ENCODE results near the gene PLCB2.

PLCB2 gene, protein sequence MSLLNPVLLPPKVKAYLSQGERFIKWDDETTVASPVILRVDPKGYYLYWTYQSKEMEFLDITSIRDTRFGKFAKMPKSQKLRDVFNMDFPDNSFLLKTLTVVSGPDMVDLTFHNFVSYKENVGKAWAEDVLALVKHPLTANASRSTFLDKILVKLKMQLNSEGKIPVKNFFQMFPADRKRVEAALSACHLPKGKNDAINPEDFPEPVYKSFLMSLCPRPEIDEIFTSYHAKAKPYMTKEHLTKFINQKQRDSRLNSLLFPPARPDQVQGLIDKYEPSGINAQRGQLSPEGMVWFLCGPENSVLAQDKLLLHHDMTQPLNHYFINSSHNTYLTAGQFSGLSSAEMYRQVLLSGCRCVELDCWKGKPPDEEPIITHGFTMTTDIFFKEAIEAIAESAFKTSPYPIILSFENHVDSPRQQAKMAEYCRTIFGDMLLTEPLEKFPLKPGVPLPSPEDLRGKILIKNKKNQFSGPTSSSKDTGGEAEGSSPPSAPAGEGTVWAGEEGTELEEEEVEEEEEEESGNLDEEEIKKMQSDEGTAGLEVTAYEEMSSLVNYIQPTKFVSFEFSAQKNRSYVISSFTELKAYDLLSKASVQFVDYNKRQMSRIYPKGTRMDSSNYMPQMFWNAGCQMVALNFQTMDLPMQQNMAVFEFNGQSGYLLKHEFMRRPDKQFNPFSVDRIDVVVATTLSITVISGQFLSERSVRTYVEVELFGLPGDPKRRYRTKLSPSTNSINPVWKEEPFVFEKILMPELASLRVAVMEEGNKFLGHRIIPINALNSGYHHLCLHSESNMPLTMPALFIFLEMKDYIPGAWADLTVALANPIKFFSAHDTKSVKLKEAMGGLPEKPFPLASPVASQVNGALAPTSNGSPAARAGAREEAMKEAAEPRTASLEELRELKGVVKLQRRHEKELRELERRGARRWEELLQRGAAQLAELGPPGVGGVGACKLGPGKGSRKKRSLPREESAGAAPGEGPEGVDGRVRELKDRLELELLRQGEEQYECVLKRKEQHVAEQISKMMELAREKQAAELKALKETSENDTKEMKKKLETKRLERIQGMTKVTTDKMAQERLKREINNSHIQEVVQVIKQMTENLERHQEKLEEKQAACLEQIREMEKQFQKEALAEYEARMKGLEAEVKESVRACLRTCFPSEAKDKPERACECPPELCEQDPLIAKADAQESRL

DNA sequence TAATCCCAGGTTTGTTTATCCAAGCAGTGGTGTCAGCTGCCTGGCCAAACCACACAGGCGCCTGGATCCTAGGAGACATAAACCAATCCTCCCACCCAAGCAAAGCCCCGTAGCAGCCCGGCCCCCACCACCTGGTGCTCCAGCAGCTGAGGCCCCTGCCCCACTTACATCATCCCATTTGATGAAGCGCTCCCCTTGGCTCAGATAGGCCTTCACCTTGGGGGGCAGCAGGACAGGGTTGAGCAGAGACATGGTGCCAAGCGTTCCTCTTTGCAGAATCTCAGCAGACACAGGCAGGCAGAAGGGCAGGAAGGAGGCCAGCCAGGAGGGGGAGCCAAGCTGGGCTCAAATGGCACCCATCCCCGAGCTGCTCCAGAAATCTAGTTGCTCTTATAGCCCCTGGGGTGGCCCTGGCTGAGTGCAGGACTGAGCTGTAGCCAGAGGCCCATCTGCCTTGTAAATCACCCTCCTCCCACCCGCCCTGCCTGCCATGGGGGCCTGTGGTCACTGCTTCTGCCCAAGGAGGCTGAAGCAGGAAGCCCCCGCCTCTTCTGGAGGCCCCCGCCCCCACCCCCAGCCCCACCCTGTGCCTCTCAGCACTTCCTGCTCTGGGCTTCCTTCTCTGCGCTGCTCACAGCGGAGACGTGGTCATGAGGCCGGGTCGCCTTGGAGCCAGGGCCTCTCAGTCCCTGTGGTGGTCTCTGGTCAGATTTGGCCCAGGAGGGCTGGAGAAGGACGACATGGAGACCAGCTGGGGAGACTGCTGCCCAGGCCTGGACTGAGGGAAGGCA, at the start of gene PLCB2:
Gene PLCB2 (minus strand): TSS at position 515 of the 791 bp plus-strand sequence. CDS start 263 bp downstream, at position 252.
- peak; percentile 69 for DNase-seq

DNA sequence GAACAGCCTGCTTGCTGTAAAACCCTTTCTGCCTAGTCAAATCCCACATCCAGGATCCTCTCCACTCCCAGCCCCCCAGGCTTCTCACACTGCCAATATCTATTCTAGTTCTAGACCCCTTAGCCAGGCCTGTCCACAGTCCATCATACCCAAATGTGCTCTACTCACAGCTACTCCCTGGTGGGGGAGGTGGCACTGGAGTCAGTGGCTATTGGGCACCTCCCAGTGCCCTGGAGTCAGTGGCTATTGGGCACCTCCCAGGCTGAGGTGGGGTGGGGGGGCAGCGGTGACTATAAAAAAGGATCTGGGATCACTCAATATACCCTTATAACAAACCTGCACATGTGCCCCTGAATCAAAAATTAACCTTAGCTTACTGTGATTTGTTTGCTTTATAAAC, 49.5 kb upstream of the PLCB2 start:
- no peak for DNase-seq

DNA sequence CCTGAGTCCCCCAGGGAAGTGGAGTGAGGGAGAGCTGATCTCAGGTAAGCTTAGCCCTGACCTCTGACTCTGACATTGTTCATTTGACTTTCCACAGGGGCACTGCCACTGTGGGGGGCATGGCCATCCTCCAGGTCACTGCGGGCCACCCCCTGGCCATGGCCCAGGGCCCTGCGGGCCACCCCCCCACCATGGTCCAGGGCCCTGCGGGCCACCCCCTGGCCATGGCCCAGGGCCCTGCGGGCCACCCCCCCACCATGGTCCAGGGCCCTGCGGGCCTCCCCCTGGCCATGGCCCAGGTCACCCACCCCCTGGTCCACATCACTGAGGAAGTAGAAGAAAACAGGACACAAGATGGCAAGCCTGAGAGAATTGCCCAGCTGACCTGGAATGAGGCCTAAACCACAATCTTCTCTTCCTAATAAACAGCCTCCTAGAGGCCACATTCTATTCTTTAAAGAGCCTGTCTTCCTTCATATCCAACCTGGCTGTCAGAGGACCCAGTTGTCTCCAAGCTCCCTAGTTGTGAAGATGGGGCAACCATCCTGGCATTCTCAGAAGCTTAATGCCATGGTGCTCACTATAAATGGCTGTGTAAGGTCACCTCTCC, 48.3 kb upstream of the PLCB2 start:
- no peak for DNase-seq

DNA sequence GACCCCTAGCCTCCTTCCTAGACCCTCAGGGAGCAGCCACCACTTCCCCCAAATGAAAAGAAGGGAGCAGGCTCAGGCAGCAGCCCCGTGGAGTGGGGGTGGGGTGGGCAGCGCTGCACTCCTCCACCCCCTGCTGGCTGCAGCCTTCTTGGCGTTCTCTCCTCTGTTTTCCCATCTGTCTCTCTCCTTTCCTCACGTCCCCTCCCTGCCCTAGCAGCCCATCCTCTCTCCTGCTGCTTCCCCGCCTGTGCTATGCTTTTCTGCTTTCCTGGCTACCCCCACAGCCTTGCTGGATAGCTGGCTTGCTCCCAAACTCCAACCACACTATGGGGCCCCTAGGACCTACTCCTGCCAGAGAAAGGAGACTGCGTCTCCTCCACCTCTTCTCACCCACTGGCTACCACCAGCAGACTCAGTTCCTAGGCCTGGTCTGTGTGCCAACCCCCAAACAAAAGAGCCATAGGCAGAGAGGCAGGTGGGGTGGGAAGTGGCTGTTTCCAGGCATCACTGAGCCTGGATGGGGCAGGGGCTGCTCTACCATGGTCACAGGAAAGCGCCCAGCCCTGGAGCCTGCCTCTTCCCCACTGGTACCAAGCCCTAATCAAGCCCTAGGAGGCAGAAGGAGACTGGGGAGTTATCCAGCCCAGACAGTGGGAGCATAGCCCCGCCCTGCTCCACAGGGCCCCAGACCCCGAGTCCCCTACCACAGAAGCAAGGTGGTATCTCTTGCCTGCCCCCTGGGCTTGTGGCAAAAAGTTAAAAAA, 46.9 kb upstream of the PLCB2 start:
- no peak for DNase-seq

DNA sequence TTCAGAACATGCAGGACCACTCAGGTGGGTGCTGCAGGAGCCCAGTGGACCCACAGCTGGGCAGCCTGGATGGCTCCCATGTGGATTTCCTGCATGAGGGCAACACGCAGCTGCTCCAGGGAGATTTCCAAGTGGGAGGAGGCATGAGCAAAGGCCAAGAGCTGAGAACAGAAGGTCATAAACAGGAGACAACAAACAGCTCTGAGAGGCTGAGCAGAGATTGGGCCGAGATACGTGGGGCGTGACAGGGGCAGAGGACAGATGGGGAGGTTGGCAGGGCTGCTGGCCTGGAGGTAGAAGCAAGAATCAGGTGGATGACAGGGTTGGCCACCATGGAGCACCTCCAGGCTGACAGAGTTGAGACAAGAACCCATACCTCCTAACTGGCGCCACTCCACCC, 46.0 kb upstream of the PLCB2 start:
- DNase-seq = no peak

DNA sequence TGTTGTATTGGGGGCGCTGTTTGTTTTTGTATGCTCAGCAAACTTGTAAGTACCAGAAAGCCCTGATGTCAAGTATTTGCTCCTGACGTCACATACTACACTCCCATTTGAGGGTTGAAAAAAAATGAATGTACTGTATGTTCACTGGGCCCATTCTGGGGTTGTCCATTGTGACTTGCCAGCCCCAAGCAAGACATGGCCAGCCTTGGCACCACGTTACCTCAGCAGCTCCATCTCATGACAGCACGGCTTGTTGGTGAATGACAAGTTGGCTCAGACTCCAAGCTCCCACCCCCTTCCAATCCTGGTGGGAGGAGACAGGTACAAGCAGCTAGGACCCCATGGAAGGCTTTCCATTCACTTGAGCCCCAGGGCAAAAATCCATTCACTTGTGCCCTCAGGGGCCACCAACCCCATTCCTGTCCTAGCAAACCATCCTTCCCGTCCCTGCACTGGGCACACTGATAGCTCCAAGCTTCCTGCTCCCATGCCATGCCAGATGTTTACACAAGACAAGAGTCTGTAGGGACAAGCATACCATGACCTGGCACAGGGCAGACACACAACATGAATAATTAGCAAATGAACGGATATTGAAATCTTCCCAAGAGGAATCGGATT, 44.7 kb upstream of the PLCB2 start:
- DNase-seq = no peak

DNA sequence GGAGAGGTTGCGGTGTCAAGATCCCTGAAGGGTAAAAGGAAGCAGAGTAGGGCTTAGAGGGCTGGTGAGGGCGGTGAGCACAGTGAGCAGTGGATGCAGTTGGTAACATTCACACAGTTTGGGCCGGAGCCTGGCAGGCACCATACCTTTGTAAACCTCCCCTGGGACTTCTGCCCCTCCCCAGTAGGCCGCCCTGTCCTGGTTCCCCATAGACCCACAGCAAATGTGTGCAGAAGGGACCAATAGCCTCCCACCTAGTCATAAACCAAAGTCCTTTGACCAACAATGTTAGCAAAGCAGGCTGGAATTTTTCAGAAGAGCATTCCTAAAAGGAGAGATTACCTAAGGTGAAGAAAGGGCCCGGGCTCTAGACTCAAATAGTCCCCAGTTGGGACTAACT, 41.4 kb upstream of the PLCB2 start:
- DNase-seq = no peak

DNA sequence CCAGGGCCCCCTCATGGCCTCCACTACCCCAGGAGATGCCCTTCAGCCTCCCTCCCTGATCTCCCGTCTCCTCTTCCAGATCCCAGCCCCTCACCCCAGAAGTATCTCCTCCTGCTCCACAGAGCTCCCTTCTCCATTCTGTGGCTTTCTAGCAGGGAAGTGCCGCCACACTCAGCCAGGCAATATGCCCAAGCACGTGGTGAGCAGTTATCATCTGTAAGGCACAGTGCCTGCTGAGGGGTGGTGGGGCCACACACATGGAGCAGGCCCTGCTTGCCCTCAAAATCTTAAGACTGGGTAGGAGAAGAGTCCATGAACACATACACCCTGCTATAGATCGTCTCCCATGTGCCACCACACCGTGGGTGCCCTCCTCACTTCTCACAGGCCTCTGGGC, 40.7 kb upstream of the PLCB2 start:
- no peak for DNase-seq

DNA sequence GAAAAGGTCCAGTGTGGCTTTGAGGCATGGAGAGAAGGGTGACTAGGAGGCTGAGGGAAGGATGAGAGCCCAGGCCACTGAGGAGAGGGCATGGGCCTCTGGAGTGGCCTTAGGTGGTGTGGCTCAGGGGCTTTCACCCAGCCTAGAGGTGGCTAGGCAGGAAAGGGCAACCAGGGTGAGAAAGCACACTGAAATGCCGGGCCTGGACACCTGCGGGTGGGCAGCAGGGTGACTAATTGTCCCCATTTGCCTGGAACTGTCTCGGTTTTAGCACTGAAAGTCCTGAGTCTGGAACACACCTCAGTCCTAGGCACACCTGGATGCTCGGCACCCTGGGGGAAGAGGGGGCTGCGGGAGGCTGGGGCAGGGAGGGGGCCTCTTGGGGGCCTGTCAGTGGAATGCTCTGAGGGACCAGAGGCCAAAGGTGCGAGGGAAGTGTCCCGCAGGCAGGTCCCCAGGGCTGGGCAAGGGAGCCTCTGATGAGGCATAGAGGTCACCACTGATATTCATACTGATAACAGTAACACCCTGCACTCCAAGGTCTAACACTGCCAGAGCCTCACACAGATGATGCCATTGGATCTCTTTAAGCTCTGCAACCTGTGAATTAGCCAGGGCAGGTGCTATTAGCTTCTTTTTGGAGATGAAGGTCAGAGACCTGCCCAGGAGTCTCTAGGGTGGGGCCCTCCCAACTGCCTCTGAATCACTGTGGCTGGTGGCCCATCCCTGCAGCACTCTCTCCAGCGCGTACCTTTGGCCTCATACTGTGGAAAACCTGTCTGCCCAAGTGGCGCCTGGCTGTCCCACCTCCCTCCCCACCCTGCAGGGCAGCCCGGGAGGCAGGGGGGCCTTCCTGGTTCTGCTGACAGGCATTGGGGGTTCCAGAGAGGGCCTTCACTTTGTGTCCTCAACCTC, 40.1 kb upstream of the PLCB2 start:
- DNase-seq = no peak

DNA sequence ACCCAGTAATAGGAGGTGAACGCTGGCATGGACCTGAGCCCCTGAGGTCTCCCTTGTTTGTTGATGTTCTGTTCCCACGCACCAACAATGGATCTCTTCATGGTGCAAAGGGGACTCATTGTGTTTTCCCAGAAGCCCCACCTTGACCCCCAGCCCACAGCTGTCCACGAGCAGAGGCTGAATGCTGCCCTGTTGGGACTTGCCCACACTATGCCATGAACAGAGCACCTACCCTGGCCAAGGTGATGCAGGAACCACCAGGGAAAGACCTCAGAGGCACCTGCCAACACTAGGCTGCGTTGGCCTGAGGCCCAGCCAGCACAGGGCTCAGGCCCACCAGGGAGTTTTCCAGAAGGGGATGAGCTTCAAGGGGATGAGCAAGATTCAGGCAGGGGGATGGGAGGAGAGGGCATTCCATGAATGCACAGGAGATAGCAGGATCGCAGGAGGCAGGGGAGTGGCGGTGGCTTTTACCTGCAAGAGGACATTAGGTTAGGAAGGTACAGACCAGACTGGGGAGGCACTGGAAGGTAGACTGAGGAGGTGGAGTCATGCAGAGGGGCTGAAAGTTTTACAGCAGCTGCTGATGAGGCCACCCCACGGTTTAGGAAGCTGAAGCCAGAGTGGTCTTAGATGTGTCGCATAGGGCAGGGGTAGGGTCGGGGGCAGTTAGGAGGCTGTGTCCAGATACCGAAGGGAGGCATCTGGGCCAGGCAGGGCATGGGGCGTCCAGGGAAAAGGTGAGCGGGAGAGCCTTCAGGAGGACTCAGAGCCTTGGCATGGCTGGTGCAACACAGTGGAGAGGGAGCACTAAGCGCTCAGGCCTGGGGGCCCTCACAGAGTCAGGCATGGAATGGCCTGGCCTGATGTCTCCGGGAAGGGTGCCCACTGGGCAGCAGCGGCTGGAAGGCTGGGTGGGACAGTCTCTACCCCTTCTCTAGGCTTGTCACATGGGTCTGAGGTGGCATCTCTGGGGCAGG, 39.1 kb upstream of the PLCB2 start:
- DNase-seq = no peak

DNA sequence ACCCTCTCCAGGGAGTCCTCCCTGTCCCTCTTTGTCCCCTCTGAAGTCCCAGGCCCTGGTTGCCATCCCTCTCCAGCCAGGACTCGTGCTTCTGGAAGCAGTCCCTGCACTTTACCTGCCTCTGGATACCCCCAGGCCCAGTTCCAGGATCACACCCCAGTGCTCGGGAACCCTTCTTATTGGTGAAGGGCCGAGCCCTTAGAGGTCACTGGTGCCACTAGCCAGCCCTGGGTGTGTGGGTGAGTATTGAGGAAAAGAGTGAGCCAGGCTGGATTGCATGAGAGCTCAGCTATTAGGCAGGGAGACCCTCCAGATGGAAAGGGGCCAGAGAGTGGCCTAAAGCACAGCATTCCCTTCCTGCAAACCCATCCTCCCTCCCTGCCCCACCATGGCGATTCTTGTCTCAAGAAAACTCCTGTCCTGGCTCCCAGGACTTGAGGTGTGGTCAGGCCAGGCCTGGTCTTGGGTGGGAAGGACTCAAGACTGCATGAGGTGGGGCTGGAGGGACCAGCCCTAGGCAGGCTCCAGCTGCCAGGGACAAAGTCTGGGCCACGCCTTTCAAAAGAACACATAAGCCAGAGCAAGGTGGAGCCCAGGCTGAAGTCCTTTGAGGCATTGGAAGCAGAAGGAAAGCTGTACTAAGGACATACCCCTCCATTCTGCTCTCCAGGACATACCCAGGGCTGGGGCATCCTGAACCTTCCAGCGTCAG, 38.3 kb upstream of the PLCB2 start:
- DNase-seq = no peak

DNA sequence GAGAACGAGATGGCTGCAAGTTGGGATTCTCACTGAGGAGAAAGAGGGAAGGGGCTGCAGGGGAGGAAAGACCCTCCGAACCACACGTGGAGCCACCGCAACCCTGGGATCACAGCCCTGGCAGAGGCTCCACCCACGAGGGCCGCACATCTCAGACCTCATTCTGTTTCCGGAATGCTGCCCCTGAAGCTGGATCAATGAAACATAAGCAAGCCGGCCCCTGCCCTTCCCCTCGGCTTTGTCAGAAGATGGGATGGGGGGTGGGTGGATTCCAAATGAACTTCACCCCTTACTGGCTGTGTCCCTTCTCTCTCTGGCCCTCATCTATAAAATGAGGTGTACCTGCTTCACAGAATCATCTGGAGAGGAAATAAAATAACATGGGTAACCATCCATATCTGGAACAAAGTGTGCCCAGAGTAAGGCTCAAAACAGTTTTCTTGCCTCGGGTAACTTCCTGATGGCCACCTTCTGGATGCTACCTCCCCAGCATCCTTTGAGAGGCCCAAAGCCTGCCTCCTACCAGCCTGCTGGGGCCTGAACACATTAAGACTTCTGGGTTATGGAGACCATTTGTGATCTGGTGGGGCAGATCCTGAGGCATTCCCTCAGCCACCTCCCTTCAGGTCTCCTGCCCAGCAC, 37.6 kb upstream of the PLCB2 start:
- DNase-seq = no peak

DNA sequence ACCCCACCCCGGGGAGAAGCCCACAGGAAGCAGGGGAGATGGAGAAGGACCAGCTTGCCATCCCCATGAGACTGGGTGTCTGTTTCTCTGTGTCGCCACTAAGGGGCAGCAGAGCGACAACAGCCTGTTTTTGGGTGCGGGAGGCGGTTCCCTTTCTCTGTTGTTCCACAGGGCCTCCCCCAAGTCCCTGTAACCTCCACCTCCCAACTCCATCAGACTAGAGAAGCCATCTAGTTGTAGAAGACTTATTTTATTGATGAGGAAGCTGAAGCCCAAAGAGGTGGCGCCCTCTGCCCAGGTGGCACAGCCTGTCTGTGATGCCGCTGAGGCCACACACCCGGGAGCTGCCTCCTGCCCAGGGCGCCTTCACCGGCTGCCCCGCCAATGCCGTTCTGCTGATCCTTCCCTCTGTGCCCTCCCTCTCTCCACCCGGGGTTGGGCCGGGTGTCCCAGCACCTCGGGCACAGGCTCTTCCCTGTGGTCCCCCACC, 36.9 kb upstream of the PLCB2 start:
- DNase-seq = peak; percentile 80

DNA sequence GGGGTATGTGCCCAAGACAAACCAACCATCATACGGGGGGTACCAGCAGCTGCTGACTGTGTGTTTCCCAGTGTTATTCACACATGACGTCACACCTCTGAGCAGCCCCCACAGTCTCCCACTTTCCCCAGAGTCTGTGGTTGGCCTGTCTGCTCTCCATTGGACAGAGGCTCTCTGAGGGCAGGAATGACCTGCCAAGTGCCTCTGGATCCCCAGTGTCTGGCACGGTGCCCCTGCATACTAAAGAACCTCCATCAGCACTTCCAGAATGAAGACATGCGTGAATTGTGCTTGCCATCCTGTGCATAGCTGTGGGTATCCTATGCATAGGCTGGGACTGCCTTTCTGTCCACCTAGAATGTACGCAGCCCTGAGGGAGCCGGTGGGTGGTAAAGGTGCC, 36.5 kb upstream of the PLCB2 start:
- DNase-seq = no peak

DNA sequence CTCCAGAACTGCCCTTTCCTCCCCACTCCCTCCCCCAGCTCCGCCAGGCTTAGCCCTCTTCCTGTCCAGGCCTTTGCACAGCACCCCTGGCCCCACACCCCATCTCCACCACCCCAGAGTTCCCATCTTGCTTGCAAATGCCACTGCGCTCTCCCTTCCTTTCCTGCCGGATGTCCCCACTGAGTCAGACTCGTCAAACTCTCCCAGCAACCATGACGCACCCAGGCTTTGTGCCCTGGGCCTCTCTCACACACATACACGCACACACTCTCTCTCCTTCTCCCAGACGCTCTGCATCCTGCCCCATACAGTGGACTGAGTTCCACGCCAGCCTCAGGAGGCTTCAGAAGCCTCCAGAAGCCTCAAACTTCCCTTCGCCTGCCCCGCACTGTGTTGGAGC, 35.8 kb upstream of the PLCB2 start:
- DNase-seq = no peak

DNA sequence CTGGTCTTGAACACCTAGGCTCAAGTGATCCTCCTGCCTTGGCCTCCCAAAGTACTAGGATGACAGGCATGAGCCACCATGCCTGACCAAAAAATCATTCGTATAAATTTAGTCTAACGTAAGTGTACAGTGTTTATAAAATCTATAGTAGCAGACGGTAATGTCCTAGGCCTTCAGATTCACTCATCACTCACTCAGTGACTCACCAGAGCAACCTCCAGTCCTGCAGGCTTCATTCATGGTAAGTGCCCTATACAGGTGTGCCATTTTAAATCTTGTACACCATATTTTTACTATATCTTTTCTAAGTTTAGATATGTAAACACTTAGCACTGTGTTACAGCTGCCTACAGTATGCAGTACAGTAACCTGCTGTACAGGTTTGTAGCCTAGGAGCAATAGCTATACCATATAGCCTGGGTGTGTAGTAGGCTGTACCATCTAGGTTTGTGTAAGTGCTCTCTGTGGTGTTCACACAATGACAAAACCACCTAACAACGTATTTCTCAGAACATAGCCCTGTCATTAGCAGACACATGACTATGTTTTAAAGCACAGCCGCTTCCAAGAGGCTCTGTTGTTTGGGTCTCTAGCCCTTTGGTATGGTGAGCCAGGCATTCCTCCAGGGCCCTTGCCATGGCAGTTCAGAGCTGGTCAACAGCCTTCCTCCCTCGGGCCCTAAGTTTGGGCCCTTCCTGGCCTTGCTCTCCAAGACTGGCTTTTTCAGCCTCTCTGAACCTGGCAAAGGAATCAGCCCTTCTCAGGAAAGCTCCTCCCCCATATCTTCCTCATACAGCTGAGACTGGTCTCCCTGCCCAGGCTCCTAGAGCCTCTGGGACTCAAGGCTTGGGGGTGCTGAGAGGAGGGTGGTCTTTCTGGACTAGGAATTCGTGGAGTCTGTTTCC, 34.9 kb upstream of the PLCB2 start:
- DNase-seq = no peak
